ENCODE data around the gene ZNF550. TPM values are rescaled to one million over a fixed set of nuclear protein-coding genes. Genes with fewer than 3 reads are reported as not detected.

Gene ZNF550
- total and polyA plus RNA-seq, 2 experiments from 2014 or later: 3.5 to 7.3 TPM

Other genes starting within 250 kb of the ZNF550 start
- gene ZNF543, start 239.4 kb downstream of the ZNF550 start, total RNA-seq (2014; rRNA removed; shearing (Covaris generic)): 5.9 and 8.0 TPM in 2 replicates
- gene ZNF543, start 239.4 kb downstream of the ZNF550 start, polyA plus RNA-seq (2016; fragmentation: Nextera tagmentation; extraction: Ambion mirVana): 1.7 and 2.3 TPM in 2 replicates
- 7.8 and 8.7 TPM in 2 replicates for gene ZNF304, start 208.6 kb downstream of the ZNF550 start, total RNA-seq (2014; rRNA removed; shearing (Covaris generic))
- 4.2 and 4.8 TPM in 2 replicates for gene ZNF304, start 208.6 kb downstream of the ZNF550 start, polyA plus RNA-seq (2016; fragmentation: Nextera tagmentation; extraction: Ambion mirVana)
- 9.2 and 21.6 TPM in 2 replicates for gene TRAPPC2B, start 196.3 kb downstream of the ZNF550 start, total RNA-seq (2014; rRNA removed; shearing (Covaris generic))
- gene TRAPPC2B, start 196.3 kb downstream of the ZNF550 start, polyA plus RNA-seq (2016; fragmentation: Nextera tagmentation; extraction: Ambion mirVana): 30.3 and 33.0 TPM in 2 replicates
- gene ZNF547, start 196.3 kb downstream of the ZNF550 start, total RNA-seq (2014; rRNA removed; shearing (Covaris generic)): 1.4 and 2.1 TPM in 2 replicates
- 1.2 and 2.0 TPM in 2 replicates for gene ZNF547, start 196.3 kb downstream of the ZNF550 start, polyA plus RNA-seq (2016; fragmentation: Nextera tagmentation; extraction: Ambion mirVana)
- 11.1 and 20.3 TPM in 2 replicates for gene ZNF548, start 170.0 kb downstream of the ZNF550 start, total RNA-seq (2014; rRNA removed; shearing (Covaris generic))
- gene ZNF548, start 170.0 kb downstream of the ZNF550 start, polyA plus RNA-seq (2016; fragmentation: Nextera tagmentation; extraction: Ambion mirVana): 6.8 and 6.9 TPM in 2 replicates
- gene ZNF17, start 148.7 kb downstream of the ZNF550 start, total RNA-seq (2014; rRNA removed; shearing (Covaris generic)): 4.8 and 19.9 TPM in 2 replicates
- 3.5 and 4.1 TPM in 2 replicates for gene ZNF17, start 148.7 kb downstream of the ZNF550 start, polyA plus RNA-seq (2016; fragmentation: Nextera tagmentation; extraction: Ambion mirVana)
- 2.4 and 3.6 TPM in 2 replicates for gene ZNF749, start 124.5 kb downstream of the ZNF550 start, total RNA-seq (2014; rRNA removed; shearing (Covaris generic))
- gene ZNF749, start 124.5 kb downstream of the ZNF550 start, polyA plus RNA-seq (2016; fragmentation: Nextera tagmentation; extraction: Ambion mirVana): 15.8 and 17.5 TPM in 2 replicates
- gene VN1R1, start 102.7 kb downstream of the ZNF550 start, total RNA-seq (2014; rRNA removed; shearing (Covaris generic)): 0.32 and 1.5 TPM in 2 replicates
- gene VN1R1, start 102.7 kb downstream of the ZNF550 start, polyA plus RNA-seq (2016; fragmentation: Nextera tagmentation; extraction: Ambion mirVana): 0.58 and 0.68 TPM in 2 replicates
- 13.6 and 13.7 TPM in 2 replicates for gene ZNF772, start 82.3 kb downstream of the ZNF550 start, total RNA-seq (2014; rRNA removed; shearing (Covaris generic))
- gene ZNF772, start 82.3 kb downstream of the ZNF550 start, polyA plus RNA-seq (2016; fragmentation: Nextera tagmentation; extraction: Ambion mirVana): 4.1 and 5.8 TPM in 2 replicates
- gene ZNF419, start 72.1 kb downstream of the ZNF550 start, total RNA-seq (2014; rRNA removed; shearing (Covaris generic)): 13.9 and 29.0 TPM in 2 replicates
- 7.5 and 8.7 TPM in 2 replicates for gene ZNF419, start 72.1 kb downstream of the ZNF550 start, polyA plus RNA-seq (2016; fragmentation: Nextera tagmentation; extraction: Ambion mirVana)
- gene ZNF773, start 59.9 kb downstream of the ZNF550 start, total RNA-seq (2014; rRNA removed; shearing (Covaris generic)): 33.7 and 41.0 TPM in 2 replicates
- 18.6 and 22.2 TPM in 2 replicates for gene ZNF773, start 59.9 kb downstream of the ZNF550 start, polyA plus RNA-seq (2016; fragmentation: Nextera tagmentation; extraction: Ambion mirVana)
- gene ZNF549, start 32.5 kb downstream of the ZNF550 start, total RNA-seq (2014; rRNA removed; shearing (Covaris generic)): 3.5 and 5.6 TPM in 2 replicates
- 3.5 and 4.2 TPM in 2 replicates for gene ZNF549, start 32.5 kb downstream of the ZNF550 start, polyA plus RNA-seq (2016; fragmentation: Nextera tagmentation; extraction: Ambion mirVana)
- 3.2 and 5.9 TPM in 2 replicates for gene ZNF416, start 19.0 kb upstream of the ZNF550 start, total RNA-seq (2014; rRNA removed; shearing (Covaris generic))
- 4.9 and 5.8 TPM in 2 replicates for gene ZNF416, start 19.0 kb upstream of the ZNF550 start, polyA plus RNA-seq (2016; fragmentation: Nextera tagmentation; extraction: Ambion mirVana)
- 5.3 and 10.4 TPM in 2 replicates for gene ZIK1, start 24.3 kb upstream of the ZNF550 start, total RNA-seq (2014; rRNA removed; shearing (Covaris generic))
- gene ZIK1, start 24.3 kb upstream of the ZNF550 start, polyA plus RNA-seq (2016; fragmentation: Nextera tagmentation; extraction: Ambion mirVana): 3.2 and 3.4 TPM in 2 replicates
- gene ZNF530, start 40.0 kb upstream of the ZNF550 start, total RNA-seq (2014; rRNA removed; shearing (Covaris generic)): 3.7 and 5.1 TPM in 2 replicates
- gene ZNF530, start 40.0 kb upstream of the ZNF550 start, polyA plus RNA-seq (2016; fragmentation: Nextera tagmentation; extraction: Ambion mirVana): 2.4 and 2.6 TPM in 2 replicates
- 23.6 and 27.6 TPM in 2 replicates for gene ZNF134, start 54.4 kb upstream of the ZNF550 start, total RNA-seq (2014; rRNA removed; shearing (Covaris generic))
- gene ZNF134, start 54.4 kb upstream of the ZNF550 start, polyA plus RNA-seq (2016; fragmentation: Nextera tagmentation; extraction: Ambion mirVana): 9.5 and 10.0 TPM in 2 replicates
- gene ZNF211, start 73.3 kb upstream of the ZNF550 start, total RNA-seq (2014; rRNA removed; shearing (Covaris generic)): 8.3 and 11.1 TPM in 2 replicates
- 5.5 and 5.7 TPM in 2 replicates for gene ZNF211, start 73.3 kb upstream of the ZNF550 start, polyA plus RNA-seq (2016; fragmentation: Nextera tagmentation; extraction: Ambion mirVana)
- gene ZSCAN4, start 109.1 kb upstream of the ZNF550 start, total RNA-seq (2014; rRNA removed; shearing (Covaris generic)): not detected in 2 replicates
- gene ZSCAN4, start 109.1 kb upstream of the ZNF550 start, polyA plus RNA-seq (2016; fragmentation: Nextera tagmentation; extraction: Ambion mirVana): not detected in 2 replicates
- gene ZNF551, start 122.1 kb upstream of the ZNF550 start, total RNA-seq (2014; rRNA removed; shearing (Covaris generic)): 6.3 and 7.1 TPM in 2 replicates
- 1.9 and 2.6 TPM in 2 replicates for gene ZNF551, start 122.1 kb upstream of the ZNF550 start, polyA plus RNA-seq (2016; fragmentation: Nextera tagmentation; extraction: Ambion mirVana)
- gene ZNF154, start 149.3 kb upstream of the ZNF550 start, total RNA-seq (2014; rRNA removed; shearing (Covaris generic)): 2.0 and 2.2 TPM in 2 replicates
- 2.0 and 2.6 TPM in 2 replicates for gene ZNF154, start 149.3 kb upstream of the ZNF550 start, polyA plus RNA-seq (2016; fragmentation: Nextera tagmentation; extraction: Ambion mirVana)
- 7.2 and 8.4 TPM in 2 replicates for gene ZNF671, start 167.8 kb upstream of the ZNF550 start, total RNA-seq (2014; rRNA removed; shearing (Covaris generic))
- 6.8 and 6.9 TPM in 2 replicates for gene ZNF671, start 167.8 kb upstream of the ZNF550 start, polyA plus RNA-seq (2016; fragmentation: Nextera tagmentation; extraction: Ambion mirVana)
- 6.7 and 9.4 TPM in 2 replicates for gene ZNF776, start 187.0 kb upstream of the ZNF550 start, total RNA-seq (2014; rRNA removed; shearing (Covaris generic))
- 3.7 and 3.9 TPM in 2 replicates for gene ZNF776, start 187.0 kb upstream of the ZNF550 start, polyA plus RNA-seq (2016; fragmentation: Nextera tagmentation; extraction: Ambion mirVana)
- 8.1 and 20.6 TPM in 2 replicates for gene ZNF586, start 209.8 kb upstream of the ZNF550 start, total RNA-seq (2014; rRNA removed; shearing (Covaris generic))
- gene ZNF586, start 209.8 kb upstream of the ZNF550 start, polyA plus RNA-seq (2016; fragmentation: Nextera tagmentation; extraction: Ambion mirVana): 5.1 and 5.8 TPM in 2 replicates